Measurements from ENCODE around the gene HOXA10.

Gene HOXA10

GRCh38 chr7:27173956-27174873 is at the start of gene HOXA10:
Gene HOXA10, minus strand, starts transcription at chr7:27174320. Its CDS starts 14 bp downstream, at chr7:27174306.
- peak in 1 of 2 donors; percentile 24 for ATAC-seq

- ATAC-seq, result peak; percentile 25 to 58
Observed at GRCh38 chr7:27221201-27221797, 47.2 kb upstream of the HOXA10 start.

- ATAC-seq, result no peak
Observed at GRCh38 chr7:27220440-27220955, 46.4 kb upstream of the HOXA10 start.

- ATAC-seq, result no peak
Observed at GRCh38 chr7:27219821-27220220, 45.7 kb upstream of the HOXA10 start.

GRCh38 chr7:27217951-27218350 is 43.8 kb upstream of the HOXA10 start:
- no peak for ATAC-seq

- ATAC-seq, result no peak
Observed at GRCh38 chr7:27215356-27215755, 41.2 kb upstream of the HOXA10 start.

GRCh38 chr7:27214239-27214950 is 40.3 kb upstream of the HOXA10 start:
- no peak for ATAC-seq

GRCh38 chr7:27213433-27214238 is 39.5 kb upstream of the HOXA10 start:
- ATAC-seq, result no peak

GRCh38 chr7:27212497-27213432 is 38.6 kb upstream of the HOXA10 start:
- ATAC-seq, result no peak

- ATAC-seq, result no peak
Observed at GRCh38 chr7:27211764-27212204, 37.7 kb upstream of the HOXA10 start.

GRCh38 chr7:27211084-27211446 is 36.9 kb upstream of the HOXA10 start:
- no peak for ATAC-seq

GRCh38 chr7:27210441-27211083 is 36.4 kb upstream of the HOXA10 start:
- ATAC-seq, result peak; percentile 49

GRCh38 chr7:27209933-27210440 is 35.9 kb upstream of the HOXA10 start:
- no peak for ATAC-seq

- no peak for ATAC-seq
Observed at GRCh38 chr7:27208998-27209397, 34.9 kb upstream of the HOXA10 start.

GRCh38 chr7:27207348-27207985 is 33.3 kb upstream of the HOXA10 start:
- no peak for ATAC-seq

- no peak for ATAC-seq
Observed at GRCh38 chr7:27205325-27206280, 31.5 kb upstream of the HOXA10 start.

GRCh38 chr7:27204851-27205322 is 30.8 kb upstream of the HOXA10 start:
- ATAC-seq, result no peak

GRCh38 chr7:27203964-27204594 is 30.0 kb upstream of the HOXA10 start:
- ATAC-seq, result no peak

All from activated CD4-positive, CD25-positive, alpha-beta regulatory T cell treated with anti-CD3 and anti-CD28 coated beads, Interleukin-2, amount 50 U/mL, for 24 hours (primary cell).